Adrenal gland (tissue), 12 donors: ENCODE results near the gene NANOS3. TPM values are rescaled to one million over a fixed set of nuclear protein-coding genes. Genes with fewer than 3 reads are reported as not detected.

Experiments used
- DNase-seq, 7 donors: peaks; one replicate each; pipeline ENCODE4 v3.0.0-alpha.2; 2019 to 2020
- H3K27ac ChIP-seq, 5 donors: fragments of 200-600 bp; sonication (generic) in 4 of 5; 1 replicate in 3 of 5; 2 replicates in 2 of 5; pipeline versions ENCODE4 v1.5.1 to v1.8.0; 2016 to 2020; ENCODE audit warnings: mild to moderate bottlenecking in 1 of 5
- H3K27me3 ChIP-seq: fragments of 200-600 bp; 2 replicates; pipeline ENCODE4 v1.8.0; 2021
- H3K36me3 ChIP-seq, 2 donors: fragments of 200-600 bp; replicated peaks in 1 of 2; 1 replicate in 1 of 2; 2 replicates in 1 of 2; pipeline versions ENCODE4 v1.5.1 to v1.8.0; 2018 to 2022
- H3K4me1 ChIP-seq, 2 donors: fragments of 200-600 bp; replicated peaks in 1 of 2; 1 replicate in 1 of 2; 2 replicates in 1 of 2; pipeline versions ENCODE4 v1.5.1 to v1.8.0; 2018 to 2021
- H3K4me3 ChIP-seq, 4 donors: fragments of 200-600 bp; sonication (generic) in 3 of 4; one replicate each; pipeline ENCODE4 v1.5.1; 2016 to 2018
- H3K9me3 ChIP-seq, 3 donors: fragments of 200-600 bp; sonication (generic) in 1 of 3; replicated peaks in 1 of 3; 1 replicate in 2 of 3; 2 replicates in 1 of 3; pipeline versions ENCODE4 v1.5.1 to v1.8.0; 2016 to 2021
- POLR2A ChIP-seq, 2 donors: fragments of 450-650 bp; IDR thresholded peaks; one replicate each; pipeline ENCODE4 v1.6.1; 2017; ENCODE audit warnings: antibody characterized with exemption in 2 of 2, mild to moderate bottlenecking in 2 of 2, moderate library complexity in 1 of 2
- WGBS, 4 donors: extraction: QIAGEN DNeasy Blood & Tissue Kit in 2 of 4; methylation state at CpG; one replicate each; pipeline versions ENCODE4 v1.1.5 to v1.1.7; 2013 to 2017; 5-methylcytosine and 5-hydroxymethylcytosine counted together
- intact Hi-C, 2 donors: fragments of 100-400 bp; cut with DNase I; formaldehyde crosslinking; loops; one replicate each; pipeline versions ENCODE4 v1.14.1 to v1.15.0; 2022 to 2023
- polyA plus RNA-seq, 3 donors: library from polyadenylated mRNA; stranded (reverse); fragments of 200-250 nt in 2 of 3; fragments of 350-450 nt in 1 of 3; fragmentation: Illumina TruSeq in 1 of 3; extraction: RNeasy Lipid Tissue Mini Kit (QIAGEN cat#74804) in 1 of 3; gene quantifications; one replicate each; pipeline ENCODE4 v1.2.3, GENCODE V29; 2013 to 2014
- total RNA-seq, 9 donors: library from RNA; depleted of rRNA in 4 of 9; stranded (reverse); fragments of >200 nt in 4 of 9; fragments of 120-200 nt in 1 of 9; fragmentation: NEBNext Ultra II Directional in 1 of 9; extraction: Animal tissue kit (Norgen Biotek cat#: 25700) in 1 of 9; gene quantifications; one replicate each; pipeline versions ENCODE4 v1.1.0 to v1.2.4, GENCODE V29; 2013 to 2023
- TF ChIP-seq, protein P1 (sequence below), 6 experiments: fragments of 450-650 bp in 4 of 6; fragments of 200-600 bp in 2 of 6; sonication (generic) in 1 of 6; IDR thresholded peaks; 1 replicate in 5 of 6; 2 replicates in 1 of 6; pipeline versions ENCODE4 v1.5.1 to v1.8.0; 2016 to 2021; ENCODE audit warnings: antibody characterized with exemption in 6 of 6, mild to moderate bottlenecking in 2 of 6, moderate library complexity in 1 of 6
- donor health status: healthy with polysubstance abuse.
- donor health status: Bipolar disorder and iron deficiency.
- donor health status: DM: yes; HTN: yes; CAD: no.
- donor health status: DM: no; HTN: no; CAD: no.
- donor health status: DM: no; HTN: no; CAD: no.
- donor health status: DM: yes; HTN: yes; CAD: no.

NANOS3 gene
- total and polyA plus RNA-seq, 12 donors: 0.28 to 1.9 (median 1.3) TPM; not detected in 8

DNA sequence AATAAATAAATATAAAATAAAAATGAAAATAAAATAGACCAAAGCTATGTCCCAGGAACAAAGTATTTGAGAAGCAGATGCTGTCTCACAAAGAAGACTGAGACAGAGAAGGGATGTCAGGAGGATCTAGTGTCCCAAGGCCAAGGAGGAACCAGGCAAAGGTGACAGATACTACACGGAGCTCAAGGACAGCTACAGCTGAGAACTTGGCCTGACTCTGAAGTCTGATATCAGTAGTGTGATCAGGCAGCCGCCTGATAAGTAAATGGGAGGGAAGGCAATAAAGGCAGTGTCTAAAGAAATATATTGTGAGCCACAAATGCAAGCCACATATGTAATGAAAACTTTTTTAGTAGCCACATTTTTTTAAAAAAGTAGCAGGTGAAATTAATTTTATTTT, 20.4 kb upstream of the NANOS3 start:
- 36 to 46% (median 42%) methylated on average over 2 of the region's 2 CpGs for WGBS, 4 donors
- Histone ChIP-seq H3K4me1 (peaks cover 3 to 4% of the 10 kb centered on the region in 2 donors), H3K9me3 (no peaks in the 10 kb centered on the region), H3K27me3 (no peaks in the 10 kb centered on the region), H3K36me3 (no peaks in the 10 kb centered on the region), H3K4me3 (no peak overlapping the region), H3K27ac (no peak overlapping the region)
- intact Hi-C loops: no loop called here
- TF ChIP-seq, protein P1, sequence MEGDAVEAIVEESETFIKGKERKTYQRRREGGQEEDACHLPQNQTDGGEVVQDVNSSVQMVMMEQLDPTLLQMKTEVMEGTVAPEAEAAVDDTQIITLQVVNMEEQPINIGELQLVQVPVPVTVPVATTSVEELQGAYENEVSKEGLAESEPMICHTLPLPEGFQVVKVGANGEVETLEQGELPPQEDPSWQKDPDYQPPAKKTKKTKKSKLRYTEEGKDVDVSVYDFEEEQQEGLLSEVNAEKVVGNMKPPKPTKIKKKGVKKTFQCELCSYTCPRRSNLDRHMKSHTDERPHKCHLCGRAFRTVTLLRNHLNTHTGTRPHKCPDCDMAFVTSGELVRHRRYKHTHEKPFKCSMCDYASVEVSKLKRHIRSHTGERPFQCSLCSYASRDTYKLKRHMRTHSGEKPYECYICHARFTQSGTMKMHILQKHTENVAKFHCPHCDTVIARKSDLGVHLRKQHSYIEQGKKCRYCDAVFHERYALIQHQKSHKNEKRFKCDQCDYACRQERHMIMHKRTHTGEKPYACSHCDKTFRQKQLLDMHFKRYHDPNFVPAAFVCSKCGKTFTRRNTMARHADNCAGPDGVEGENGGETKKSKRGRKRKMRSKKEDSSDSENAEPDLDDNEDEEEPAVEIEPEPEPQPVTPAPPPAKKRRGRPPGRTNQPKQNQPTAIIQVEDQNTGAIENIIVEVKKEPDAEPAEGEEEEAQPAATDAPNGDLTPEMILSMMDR (IDR thresholded peaks at IDR 0.05): no peak
- no peak for TF ChIP-seq POLR2A (IDR thresholded peaks at IDR 0.05)
- DNase-seq: no peak

DNA sequence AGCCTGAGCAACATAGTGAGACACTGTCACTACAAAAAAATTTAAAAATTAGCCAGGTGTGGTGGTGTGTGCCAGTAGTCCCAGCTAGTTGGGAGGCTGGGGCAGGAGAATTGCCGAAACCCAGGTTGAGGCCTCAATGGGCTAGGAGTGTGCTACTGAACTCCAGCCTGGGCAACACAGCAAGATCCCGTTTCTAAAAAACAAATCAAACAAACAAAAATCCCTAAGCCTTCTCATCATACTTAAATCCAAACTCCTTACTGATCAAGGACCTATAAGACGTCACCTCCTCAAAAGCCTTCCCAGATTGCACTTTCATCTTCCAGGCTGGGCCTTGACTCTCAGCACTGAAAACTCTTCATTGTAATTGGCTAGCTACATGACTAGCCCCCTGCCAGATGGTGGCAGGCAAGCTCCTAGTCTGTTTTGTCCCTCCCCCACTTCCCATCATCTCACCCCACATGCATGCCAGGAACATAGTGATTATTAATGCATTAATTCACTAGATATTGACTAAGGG, 17.5 kb upstream of the NANOS3 start:
- no peak for DNase-seq
- Histone ChIP-seq H3K27me3 (no peaks in the 10 kb centered on the region), H3K27ac (no peak overlapping the region), H3K4me1 (peaks cover 6 to 8% of the 10 kb centered on the region in 2 donors), H3K36me3 (no peaks in the 10 kb centered on the region), H3K9me3 (no peaks in the 10 kb centered on the region), H3K4me3 (no peak overlapping the region)
- no peak for TF ChIP-seq POLR2A (IDR thresholded peaks at IDR 0.05)
- TF ChIP-seq, protein P1 (IDR thresholded peaks at IDR 0.05): no peak
- intact Hi-C loops: no loop called here
- WGBS, 4 donors: 87 to 93% (median 91%) methylated on average over 3 of the region's 3 CpGs

DNA sequence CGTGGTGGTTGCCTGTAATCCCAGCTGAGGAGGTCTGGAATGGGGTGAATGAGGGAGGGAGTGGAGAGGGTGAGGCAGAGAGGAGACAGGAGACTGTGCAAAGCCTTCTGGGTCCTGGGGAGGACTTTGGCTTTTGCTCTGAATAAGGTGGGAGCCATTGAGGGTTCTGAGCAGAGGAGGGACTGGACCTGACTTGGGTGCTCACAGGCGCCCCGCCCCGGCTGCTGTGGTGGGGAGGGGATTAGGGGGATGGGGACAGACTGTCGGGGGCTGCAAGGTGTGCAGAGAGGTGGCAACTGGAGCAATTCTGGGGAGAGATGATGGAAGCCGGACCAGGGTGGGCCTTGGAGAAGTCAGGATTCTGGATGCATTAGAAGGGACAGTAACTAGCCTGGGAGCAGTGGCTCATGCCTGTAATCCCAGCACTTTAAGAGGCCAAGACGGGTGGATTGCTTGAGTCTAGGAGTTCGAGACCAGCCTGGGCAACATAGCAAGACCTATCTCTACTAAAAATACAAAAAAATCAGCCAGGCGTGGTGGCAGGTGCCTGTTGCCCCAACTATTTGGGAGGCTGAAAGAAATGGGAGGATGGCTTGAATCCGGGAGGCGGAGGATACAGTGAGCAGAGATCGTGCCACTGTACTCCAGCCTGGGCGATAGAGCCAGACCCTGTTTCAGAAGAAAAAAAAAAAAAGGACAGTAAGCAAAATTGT, 16.1 kb upstream of the NANOS3 start:
- intact Hi-C loops: loop anchor here (5.0 to 10.0 kb wide), 6 partner anchors 64 to 586 kb away; partner anchors contain the start of gene ZSWIM4 (in 1 of the 2)

DNA sequence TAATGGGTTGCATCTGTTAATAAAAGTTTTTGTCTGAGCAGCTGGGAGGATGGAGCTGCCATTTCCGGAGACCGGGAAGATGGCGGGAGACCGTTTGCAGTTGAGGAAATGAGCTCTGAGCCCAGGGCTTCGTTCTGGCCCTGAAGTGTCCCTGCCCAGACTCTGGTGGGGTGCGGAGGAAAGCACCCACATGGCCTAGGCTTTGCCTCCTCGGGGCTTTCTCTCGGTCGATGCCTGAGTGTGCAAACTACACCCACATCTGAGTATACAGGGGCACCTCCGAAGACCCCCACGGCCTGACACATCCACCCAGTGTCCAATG, 15.6 kb upstream of the NANOS3 start:
- intact Hi-C loops: loop anchor here (5.0 to 10.0 kb wide), 6 partner anchors 64 to 587 kb away; partner anchors contain the start of gene ZSWIM4 (in 1 of the 2)
- no peak for DNase-seq
- H3K27me3 ChIP-seq: peaks cover 5% of the 10 kb centered on the region
- H3K4me1 ChIP-seq: peaks cover 6 to 10% of the 10 kb centered on the region in 2 donors
- H3K36me3 ChIP-seq: no peaks in the 10 kb centered on the region
- peak overlapping the region in 1 of 4 donors; percentile 43 for H3K4me3 ChIP-seq
- TF ChIP-seq POLR2A (IDR thresholded peaks at IDR 0.05): no peak
- TF ChIP-seq, protein P1 (IDR thresholded peaks at IDR 0.05): no peak
- WGBS, 4 donors: 32 to 43% (median 40%) methylated on average over 8 to 11 of the region's 11 CpGs
- peak overlapping the region; percentile 9 to 84 (median 77) for H3K27ac ChIP-seq
- H3K9me3 ChIP-seq: no peaks in the 10 kb centered on the region

More for the DNA sequence above, 16.1 kb upstream of the NANOS3 start:
- Histone ChIP-seq H3K9me3 (no peaks in the 10 kb centered on the region), H3K4me3 (no peak overlapping the region), H3K27ac (peak overlapping the region in 4 of 5 donors; percentile 31 to 77 (median 68)), H3K4me1 (peaks cover 6 to 8% of the 10 kb centered on the region in 2 donors), H3K27me3 (peaks cover 4% of the 10 kb centered on the region), H3K36me3 (no peaks in the 10 kb centered on the region)
- no peak for DNase-seq
- TF ChIP-seq, protein P1 (IDR thresholded peaks at IDR 0.05): no peak
- no peak for TF ChIP-seq POLR2A (IDR thresholded peaks at IDR 0.05)
- 81 to 88% (median 83%) methylated on average over 10 to 13 of the region's 13 CpGs for WGBS, 4 donors
